WTC11 (cell line): ENCODE results near the gene FILIP1L. TPM values are rescaled to one million over a fixed set of nuclear protein-coding genes. Genes with fewer than 3 reads are reported as not detected.

Experiments used
- ATAC-seq: fragments of 200-7000 bp; cut with Tn5 transposase; 2 replicates; pipeline ENCODE4 v1.10.0; 2021; ENCODE audit warnings: mild to moderate bottlenecking, moderate library complexity
- CTCF ChIA-PET: fragments of 300-600 bp; sonication (Branson Sonifier 250); formaldehyde crosslinking; loops from one replicate; lab custom pipeline; 2021; ENCODE audit warnings: antibody characterized with exemption; lab: Charles Lee
- POLR2A ChIA-PET: fragments of 350-600 bp; sonication (Branson Sonifier 250); formaldehyde crosslinking; loops from one replicate; lab custom pipeline; 2021; ENCODE audit warnings: antibody characterized with exemption; lab: Charles Lee
- DNase-seq: peaks from one replicate; pipeline ENCODE4 v3.0.0; 2021; ENCODE audit warnings: low spot score
- H3K27ac Mint-ChIP-seq: 2 replicates; pipeline ENCODE4 v1.8.0; 2021; ENCODE audit warnings: mixed read lengths
- H3K27me3 Mint-ChIP-seq: 2 replicates; pipeline ENCODE4 v1.8.0; 2021; ENCODE audit warnings: low read depth, mild to moderate bottlenecking, moderate library complexity, mixed read lengths
- H3K36me3 Mint-ChIP-seq: 2 replicates; pipeline ENCODE4 v1.8.0; 2021; ENCODE audit warnings: mixed read lengths
- H3K4me1 Mint-ChIP-seq: 2 replicates; pipeline ENCODE4 v1.8.0; 2022; ENCODE audit warnings: mixed read lengths
- H3K4me3 Mint-ChIP-seq: 2 replicates; pipeline ENCODE4 v1.8.0; 2021; ENCODE audit warnings: mild to moderate bottlenecking, moderate library complexity, mixed read lengths
- H3K9me3 Mint-ChIP-seq: 2 replicates; pipeline ENCODE4 v1.8.0; 2021; ENCODE audit warnings: mixed read lengths
- ATF1 ChIP-seq: sonication (generic); formaldehyde crosslinking; IDR thresholded peaks from 2 replicates; pipeline ENCODE4 v1.8.1; 2023; ENCODE audit warnings: mild to moderate bottlenecking, moderate library complexity, missing genetic modification reagents
- ELF4 ChIP-seq: sonication (generic); formaldehyde crosslinking; IDR thresholded peaks from 2 replicates; pipeline ENCODE4 v1.8.1; 2022; ENCODE audit warnings: low read depth, mild to moderate bottlenecking, moderate library complexity, missing genetic modification reagents
- ESRRA ChIP-seq: sonication (generic); formaldehyde crosslinking; IDR thresholded peaks from 2 replicates; pipeline ENCODE4 v1.8.1; 2022; ENCODE audit warnings: mild to moderate bottlenecking, missing genetic modification reagents, borderline replicate concordance
- HMGA2 ChIP-seq: fragments of 250-450 bp; sonication (Bioruptor Pico); IDR thresholded peaks from 2 replicates; pipeline ENCODE4 v1.4.0; 2021; ENCODE audit warnings: mild to moderate bottlenecking, moderate library complexity
- IRF2 ChIP-seq: sonication (generic); formaldehyde crosslinking; IDR thresholded peaks from 2 replicates; pipeline ENCODE4 v1.8.0; 2022; ENCODE audit warnings: low read depth, missing genetic modification reagents, borderline replicate concordance
- KAT7 ChIP-seq: sonication (generic); formaldehyde crosslinking; IDR thresholded peaks from 2 replicates; pipeline ENCODE4 v1.8.1; 2023; ENCODE audit warnings: missing genetic modification reagents, mild to moderate bottlenecking, borderline replicate concordance
- MXD4 ChIP-seq: fragments of 250-450 bp; sonication (Bioruptor Pico); IDR thresholded peaks from 2 replicates; pipeline ENCODE4 v1.8.0; 2021; ENCODE audit warnings: mild to moderate bottlenecking, moderate library complexity, borderline replicate concordance
- NFE2L1 ChIP-seq: sonication (generic); formaldehyde crosslinking; IDR thresholded peaks from 2 replicates; pipeline ENCODE4 v1.8.1; 2023; ENCODE audit warnings: missing genetic modification reagents
- NR1H2 ChIP-seq: sonication (generic); formaldehyde crosslinking; IDR thresholded peaks from 2 replicates; pipeline ENCODE4 v1.9.0; 2021; ENCODE audit warnings: mild to moderate bottlenecking, moderate library complexity, missing genetic modification reagents
- SP1 ChIP-seq: sonication (generic); formaldehyde crosslinking; conservative IDR thresholded peaks from 2 replicates; pipeline ENCODE4 v1.8.1; 2022; ENCODE audit warnings: missing genetic modification reagents
- TEAD4 ChIP-seq: sonication (generic); formaldehyde crosslinking; IDR thresholded peaks from 2 replicates; pipeline ENCODE4 v1.8.0; 2022; ENCODE audit warnings: mild to moderate bottlenecking, missing genetic modification reagents
- TP53 ChIP-seq: sonication (generic); formaldehyde crosslinking; IDR thresholded peaks from 2 replicates; pipeline ENCODE4 v1.8.1; 2023; ENCODE audit warnings: mild to moderate bottlenecking, missing genetic modification reagents
- ZNF263 ChIP-seq: sonication (generic); formaldehyde crosslinking; IDR thresholded peaks from 2 replicates; pipeline ENCODE4 v1.8.1; 2022; ENCODE audit warnings: low read depth, mild to moderate bottlenecking, moderate library complexity, missing genetic modification reagents
- ZNF396 ChIP-seq: fragments of 250-450 bp; sonication (Bioruptor Pico); IDR thresholded peaks from 2 replicates; pipeline ENCODE4 v1.8.0; 2021; ENCODE audit warnings: mild to moderate bottlenecking, moderate library complexity, borderline replicate concordance
- total RNA-seq: library from RNA; stranded (reverse); gene quantifications from 3 replicates; pipeline ENCODE4 v1.2.3, GENCODE V29; 2021
- TF ChIP-seq, protein P1 (sequence below): sonication (generic); formaldehyde crosslinking; IDR thresholded peaks from 2 replicates; pipeline ENCODE4 v1.8.0; 2022; ENCODE audit warnings: mild to moderate bottlenecking, missing genetic modification reagents
- TF ChIP-seq, protein P2 (sequence below): fragments of 250-450 bp; sonication (Bioruptor Pico); IDR thresholded peaks from 2 replicates; pipeline ENCODE4 v1.9.0; 2021; ENCODE audit warnings: mild to moderate bottlenecking, borderline replicate concordance
- TF ChIP-seq, protein P3 (sequence below): sonication (generic); formaldehyde crosslinking; IDR thresholded peaks from 2 replicates; pipeline ENCODE4 v1.8.1; 2022; ENCODE audit warnings: low read depth, mild to moderate bottlenecking, moderate library complexity, missing genetic modification reagents, borderline replicate concordance
- TF ChIP-seq, protein P4 (sequence below): sonication (generic); formaldehyde crosslinking; IDR thresholded peaks from 2 replicates; pipeline ENCODE4 v1.8.1; 2023; ENCODE audit warnings: mild to moderate bottlenecking, missing genetic modification reagents, moderate library complexity
- TF ChIP-seq, protein P5 (sequence below): sonication (generic); formaldehyde crosslinking; IDR thresholded peaks from 2 replicates; pipeline ENCODE4 v1.8.0; 2022; ENCODE audit warnings: mild to moderate bottlenecking, missing genetic modification reagents
- TF ChIP-seq, protein P6 (sequence below): fragments of 250-450 bp; sonication (Bioruptor Pico); IDR thresholded peaks from 2 replicates; pipeline ENCODE4 v1.9.0; 2021; ENCODE audit warnings: moderate library complexity, mild to moderate bottlenecking, inconsistent platforms, borderline replicate concordance
- TF ChIP-seq, protein P7 (sequence below): sonication (generic); formaldehyde crosslinking; IDR thresholded peaks from 2 replicates; pipeline ENCODE4 v1.8.1; 2023; ENCODE audit warnings: mild to moderate bottlenecking, missing genetic modification reagents, moderate library complexity

FILIP1L gene
- total RNA-seq, 1 experiment from 2014 or later, result 0.17 TPM

DNA sequence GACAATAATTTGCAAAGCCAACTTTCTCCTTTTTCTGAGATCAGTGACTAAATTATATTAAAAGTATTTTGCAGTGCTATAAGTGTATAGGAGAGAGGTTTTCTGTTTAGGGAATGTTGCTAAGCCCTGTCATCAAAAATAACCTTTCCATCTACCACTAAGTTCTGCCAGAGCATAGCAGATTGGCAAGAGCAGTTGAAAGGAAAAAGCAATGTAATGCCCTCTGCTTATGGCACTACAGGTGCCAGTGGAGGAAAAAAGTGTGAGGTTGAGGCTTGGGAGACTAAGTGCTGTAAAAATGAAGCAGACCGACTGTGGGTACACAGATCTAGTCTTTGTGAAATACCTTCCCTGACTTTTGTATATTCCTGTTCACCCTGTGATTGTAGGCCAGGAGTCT is 11.5 kb downstream of the FILIP1L start:
- no peak overlapping the region for H3K27ac Mint-ChIP-seq

DNA sequence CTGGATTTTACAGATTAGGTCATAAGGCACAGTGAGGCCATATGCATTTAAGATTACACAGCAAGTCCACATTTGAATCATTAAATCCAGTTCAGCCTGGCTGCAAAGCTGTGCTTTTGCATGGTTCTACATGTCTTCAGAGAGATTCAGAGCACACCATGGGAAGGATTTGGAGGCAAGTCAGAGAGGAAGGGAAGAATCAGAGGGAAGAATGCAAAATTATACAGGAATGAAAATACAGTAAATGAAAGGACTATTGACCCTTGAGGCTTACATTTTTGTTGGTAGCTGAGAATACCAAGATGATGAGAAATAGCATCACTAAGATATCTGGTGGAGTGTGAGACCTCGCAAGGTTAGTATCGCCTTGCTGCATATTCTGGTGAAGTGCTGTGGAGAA is 13.9 kb downstream of the FILIP1L start:
- no peak overlapping the region for H3K27ac Mint-ChIP-seq
- no peak for ATAC-seq
- no peaks in the 10 kb centered on the region for H3K36me3 Mint-ChIP-seq
- H3K9me3 Mint-ChIP-seq, result peaks cover 4% of the 10 kb centered on the region; the same call in 1 of the 2 replicates
- ChIA-PET CTCF (interaction anchor here (1.6 kb wide), 1 partner anchor 154 kb away, joined by 6 read pairs; no protein-coding TSS in a partner anchor), POLR2A (no interaction called here)
- H3K4me1 Mint-ChIP-seq, result peaks cover 13% of the 10 kb centered on the region; the same call in 1 of the 2 replicates
- DNase-seq, result no peak
- H3K27me3 Mint-ChIP-seq, result no peaks in the 10 kb centered on the region
- H3K4me3 Mint-ChIP-seq, result no peak overlapping the region
- no peak for TF ChIP-seq SP1 (CRISPR knock-in tag)
- TF ChIP-seq ATF1 (CRISPR knock-in tag), result no peak
- no peak for TF ChIP-seq ESRRA
- TF ChIP-seq, protein P1, sequence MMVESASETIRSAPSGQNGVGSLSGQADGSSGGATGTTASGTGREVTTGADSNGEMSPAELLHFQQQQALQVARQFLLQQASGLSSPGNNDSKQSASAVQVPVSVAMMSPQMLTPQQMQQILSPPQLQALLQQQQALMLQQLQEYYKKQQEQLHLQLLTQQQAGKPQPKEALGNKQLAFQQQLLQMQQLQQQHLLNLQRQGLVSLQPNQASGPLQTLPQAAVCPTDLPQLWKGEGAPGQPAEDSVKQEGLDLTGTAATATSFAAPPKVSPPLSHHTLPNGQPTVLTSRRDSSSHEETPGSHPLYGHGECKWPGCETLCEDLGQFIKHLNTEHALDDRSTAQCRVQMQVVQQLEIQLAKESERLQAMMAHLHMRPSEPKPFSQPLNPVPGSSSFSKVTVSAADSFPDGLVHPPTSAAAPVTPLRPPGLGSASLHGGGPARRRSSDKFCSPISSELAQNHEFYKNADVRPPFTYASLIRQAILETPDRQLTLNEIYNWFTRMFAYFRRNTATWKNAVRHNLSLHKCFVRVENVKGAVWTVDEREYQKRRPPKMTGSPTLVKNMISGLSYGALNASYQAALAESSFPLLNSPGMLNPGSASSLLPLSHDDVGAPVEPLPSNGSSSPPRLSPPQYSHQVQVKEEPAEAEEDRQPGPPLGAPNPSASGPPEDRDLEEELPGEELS (CRISPR knock-in tag), result no peak
- TF ChIP-seq, protein P2, sequence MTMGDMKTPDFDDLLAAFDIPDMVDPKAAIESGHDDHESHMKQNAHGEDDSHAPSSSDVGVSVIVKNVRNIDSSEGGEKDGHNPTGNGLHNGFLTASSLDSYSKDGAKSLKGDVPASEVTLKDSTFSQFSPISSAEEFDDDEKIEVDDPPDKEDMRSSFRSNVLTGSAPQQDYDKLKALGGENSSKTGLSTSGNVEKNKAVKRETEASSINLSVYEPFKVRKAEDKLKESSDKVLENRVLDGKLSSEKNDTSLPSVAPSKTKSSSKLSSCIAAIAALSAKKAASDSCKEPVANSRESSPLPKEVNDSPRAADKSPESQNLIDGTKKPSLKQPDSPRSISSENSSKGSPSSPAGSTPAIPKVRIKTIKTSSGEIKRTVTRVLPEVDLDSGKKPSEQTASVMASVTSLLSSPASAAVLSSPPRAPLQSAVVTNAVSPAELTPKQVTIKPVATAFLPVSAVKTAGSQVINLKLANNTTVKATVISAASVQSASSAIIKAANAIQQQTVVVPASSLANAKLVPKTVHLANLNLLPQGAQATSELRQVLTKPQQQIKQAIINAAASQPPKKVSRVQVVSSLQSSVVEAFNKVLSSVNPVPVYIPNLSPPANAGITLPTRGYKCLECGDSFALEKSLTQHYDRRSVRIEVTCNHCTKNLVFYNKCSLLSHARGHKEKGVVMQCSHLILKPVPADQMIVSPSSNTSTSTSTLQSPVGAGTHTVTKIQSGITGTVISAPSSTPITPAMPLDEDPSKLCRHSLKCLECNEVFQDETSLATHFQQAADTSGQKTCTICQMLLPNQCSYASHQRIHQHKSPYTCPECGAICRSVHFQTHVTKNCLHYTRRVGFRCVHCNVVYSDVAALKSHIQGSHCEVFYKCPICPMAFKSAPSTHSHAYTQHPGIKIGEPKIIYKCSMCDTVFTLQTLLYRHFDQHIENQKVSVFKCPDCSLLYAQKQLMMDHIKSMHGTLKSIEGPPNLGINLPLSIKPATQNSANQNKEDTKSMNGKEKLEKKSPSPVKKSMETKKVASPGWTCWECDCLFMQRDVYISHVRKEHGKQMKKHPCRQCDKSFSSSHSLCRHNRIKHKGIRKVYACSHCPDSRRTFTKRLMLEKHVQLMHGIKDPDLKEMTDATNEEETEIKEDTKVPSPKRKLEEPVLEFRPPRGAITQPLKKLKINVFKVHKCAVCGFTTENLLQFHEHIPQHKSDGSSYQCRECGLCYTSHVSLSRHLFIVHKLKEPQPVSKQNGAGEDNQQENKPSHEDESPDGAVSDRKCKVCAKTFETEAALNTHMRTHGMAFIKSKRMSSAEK (CRISPR knock-in tag), result no peak
- no peak for TF ChIP-seq NFE2L1 (CRISPR knock-in tag)
- TF ChIP-seq TP53, result no peak
- TF ChIP-seq, protein P3, sequence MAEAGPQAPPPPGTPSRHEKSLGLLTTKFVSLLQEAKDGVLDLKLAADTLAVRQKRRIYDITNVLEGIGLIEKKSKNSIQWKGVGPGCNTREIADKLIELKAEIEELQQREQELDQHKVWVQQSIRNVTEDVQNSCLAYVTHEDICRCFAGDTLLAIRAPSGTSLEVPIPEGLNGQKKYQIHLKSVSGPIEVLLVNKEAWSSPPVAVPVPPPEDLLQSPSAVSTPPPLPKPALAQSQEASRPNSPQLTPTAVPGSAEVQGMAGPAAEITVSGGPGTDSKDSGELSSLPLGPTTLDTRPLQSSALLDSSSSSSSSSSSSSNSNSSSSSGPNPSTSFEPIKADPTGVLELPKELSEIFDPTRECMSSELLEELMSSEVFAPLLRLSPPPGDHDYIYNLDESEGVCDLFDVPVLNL (CRISPR knock-in tag), result no peak
- TF ChIP-seq, protein P4, sequence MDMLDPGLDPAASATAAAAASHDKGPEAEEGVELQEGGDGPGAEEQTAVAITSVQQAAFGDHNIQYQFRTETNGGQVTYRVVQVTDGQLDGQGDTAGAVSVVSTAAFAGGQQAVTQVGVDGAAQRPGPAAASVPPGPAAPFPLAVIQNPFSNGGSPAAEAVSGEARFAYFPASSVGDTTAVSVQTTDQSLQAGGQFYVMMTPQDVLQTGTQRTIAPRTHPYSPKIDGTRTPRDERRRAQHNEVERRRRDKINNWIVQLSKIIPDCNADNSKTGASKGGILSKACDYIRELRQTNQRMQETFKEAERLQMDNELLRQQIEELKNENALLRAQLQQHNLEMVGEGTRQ (CRISPR knock-in tag), result no peak
- TF ChIP-seq HMGA2 (CRISPR knock-in tag), result no peak
- no peak for TF ChIP-seq NR1H2 (CRISPR knock-in tag)
- no peak for TF ChIP-seq MXD4 (CRISPR knock-in tag)
- no peak for TF ChIP-seq TEAD4 (CRISPR knock-in tag)
- TF ChIP-seq ZNF263 (CRISPR knock-in tag), result no peak
- TF ChIP-seq, protein P5, sequence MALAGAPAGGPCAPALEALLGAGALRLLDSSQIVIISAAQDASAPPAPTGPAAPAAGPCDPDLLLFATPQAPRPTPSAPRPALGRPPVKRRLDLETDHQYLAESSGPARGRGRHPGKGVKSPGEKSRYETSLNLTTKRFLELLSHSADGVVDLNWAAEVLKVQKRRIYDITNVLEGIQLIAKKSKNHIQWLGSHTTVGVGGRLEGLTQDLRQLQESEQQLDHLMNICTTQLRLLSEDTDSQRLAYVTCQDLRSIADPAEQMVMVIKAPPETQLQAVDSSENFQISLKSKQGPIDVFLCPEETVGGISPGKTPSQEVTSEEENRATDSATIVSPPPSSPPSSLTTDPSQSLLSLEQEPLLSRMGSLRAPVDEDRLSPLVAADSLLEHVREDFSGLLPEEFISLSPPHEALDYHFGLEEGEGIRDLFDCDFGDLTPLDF (CRISPR knock-in tag), result no peak
- no peak for TF ChIP-seq KAT7 (CRISPR knock-in tag)

More for the DNA sequence above, 11.5 kb downstream of the FILIP1L start:
- H3K27me3 Mint-ChIP-seq, result no peaks in the 10 kb centered on the region
- ChIA-PET POLR2A (no interaction called here), CTCF (interaction anchor here (1.0 to 1.3 kb wide), 2 partner anchors 13 to 151 kb away, joined by 4 to 6 read pairs; no protein-coding TSS in a partner anchor)
- TF ChIP-seq MXD4 (CRISPR knock-in tag) (no peak), IRF2 (CRISPR knock-in tag) (no peak), ELF4 (CRISPR knock-in tag) (no peak), SP1 (CRISPR knock-in tag) (no peak), ZNF396 (no peak)
- TF ChIP-seq, protein P6, sequence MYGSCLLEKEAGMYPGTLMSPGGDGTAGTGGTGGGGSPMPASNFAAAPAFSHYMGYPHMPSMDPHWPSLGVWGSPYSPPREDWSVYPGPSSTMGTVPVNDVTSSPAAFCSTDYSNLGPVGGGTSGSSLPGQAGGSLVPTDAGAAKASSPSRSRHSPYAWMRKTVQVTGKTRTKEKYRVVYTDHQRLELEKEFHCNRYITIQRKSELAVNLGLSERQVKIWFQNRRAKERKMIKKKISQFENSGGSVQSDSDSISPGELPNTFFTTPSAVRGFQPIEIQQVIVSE (CRISPR knock-in tag), result no peak
- TF ChIP-seq, protein P7, sequence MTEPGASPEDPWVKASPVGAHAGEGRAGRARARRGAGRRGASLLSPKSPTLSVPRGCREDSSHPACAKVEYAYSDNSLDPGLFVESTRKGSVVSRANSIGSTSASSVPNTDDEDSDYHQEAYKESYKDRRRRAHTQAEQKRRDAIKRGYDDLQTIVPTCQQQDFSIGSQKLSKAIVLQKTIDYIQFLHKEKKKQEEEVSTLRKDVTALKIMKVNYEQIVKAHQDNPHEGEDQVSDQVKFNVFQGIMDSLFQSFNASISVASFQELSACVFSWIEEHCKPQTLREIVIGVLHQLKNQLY, result no peak
- TF ChIP-seq, protein P3 (CRISPR knock-in tag), result no peak
- no peaks in the 10 kb centered on the region for H3K36me3 Mint-ChIP-seq
- no peak overlapping the region for H3K4me3 Mint-ChIP-seq
- ATAC-seq (no peak), DNase-seq (no peak)
- peaks cover 21% of the 10 kb centered on the region for H3K4me1 Mint-ChIP-seq
- H3K9me3 Mint-ChIP-seq, result peaks cover 4% of the 10 kb centered on the region; the same call in 1 of the 2 replicates
